Progenitor cell of endocrine pancreas (in vitro differentiated cells): Measurements from ENCODE around the gene SH3GLB2. TPM values are rescaled to one million over a fixed set of nuclear protein-coding genes. Genes with fewer than 3 reads are reported as not detected.

Source experiments
- DNase-seq: peaks from one replicate; pipeline ENCODE4 v3.0.0; 2021; ENCODE audit warnings: low spot score; ENCODE audit not compliant: unreplicated experiment
- H3K27ac Mint-ChIP-seq: 2 replicates; pipeline ENCODE4 v1.8.0; 2021; ENCODE audit warnings: mild to moderate bottlenecking, moderate library complexity, mixed read lengths
- H3K27me3 Mint-ChIP-seq: 2 replicates; pipeline ENCODE4 v1.8.0; 2021; ENCODE audit warnings: mixed read lengths
- H3K36me3 Mint-ChIP-seq: 2 replicates; pipeline ENCODE4 v1.8.0; 2022; ENCODE audit warnings: mixed read lengths; ENCODE audit not compliant: insufficient read depth
- H3K4me1 Mint-ChIP-seq: 2 replicates; pipeline ENCODE4 v1.8.0; 2021; ENCODE audit warnings: low read depth, mixed read lengths
- H3K4me3 Mint-ChIP-seq: 2 replicates; pipeline ENCODE4 v1.8.0; 2021; ENCODE audit warnings: low read depth, mild to moderate bottlenecking, moderate library complexity, mixed read lengths
- H3K9me3 Mint-ChIP-seq: 2 replicates; pipeline ENCODE4 v1.8.0; 2021; ENCODE audit warnings: low read depth, mixed read lengths
- total RNA-seq: library from RNA; stranded (reverse); gene quantifications from 2 replicates; pipeline ENCODE4 v1.2.1, GENCODE V29; 2021
- TF ChIP-seq, protein P1 (sequence below): fragments of 200-600 bp; sonication (generic); IDR thresholded peaks from one replicate; pipeline ENCODE4 v1.5.0; 2021; ENCODE audit warnings: antibody characterized with exemption, mild to moderate bottlenecking; ENCODE audit not compliant: unreplicated experiment

Gene SH3GLB2
- total RNA-seq, 1 donor from 2014 or later, result 183 TPM

DNA sequence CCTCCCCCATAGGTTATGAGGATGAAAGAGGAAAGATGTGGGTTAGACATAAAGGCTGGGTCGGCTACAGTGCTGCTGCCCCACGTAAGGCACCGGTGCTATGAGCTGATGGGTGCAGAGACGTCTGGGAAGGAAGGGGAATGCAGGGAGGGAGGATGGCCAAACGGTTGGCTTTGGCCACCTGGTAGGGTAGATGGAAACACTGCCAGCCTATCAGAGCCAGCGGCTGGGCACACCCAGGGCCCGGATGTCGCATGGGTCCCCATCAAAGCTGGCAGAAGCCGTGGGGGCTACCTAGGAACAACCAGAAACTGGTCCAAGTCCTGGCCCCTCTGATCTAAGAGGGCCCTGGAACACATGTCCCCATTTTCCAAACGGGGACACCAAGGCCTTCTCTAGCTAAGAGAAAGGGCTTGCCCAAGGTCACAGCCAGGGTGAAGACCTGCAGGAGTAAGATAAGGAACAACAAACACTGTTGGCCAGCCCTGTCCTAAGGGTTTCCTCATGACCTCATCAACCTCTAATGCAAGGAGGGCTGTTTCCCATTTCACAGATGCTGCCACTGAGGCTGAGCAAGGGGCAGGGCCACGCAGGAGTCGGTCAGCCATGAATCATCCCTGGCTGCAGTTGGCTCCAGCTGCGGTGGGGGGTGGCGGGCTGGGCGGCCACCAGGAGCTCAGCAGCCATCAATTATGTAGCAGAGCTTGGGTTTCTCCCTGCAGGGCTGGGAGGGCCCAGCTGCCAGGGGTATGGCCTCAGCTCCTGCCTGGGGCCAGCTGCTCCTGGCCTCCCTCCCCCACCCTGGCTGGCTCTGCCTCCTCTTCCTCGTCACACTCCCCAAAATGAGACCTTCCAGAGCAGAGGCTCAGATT lies 4.9 kb downstream of the SH3GLB2 start:
- H3K9me3 Mint-ChIP-seq, result no peaks in the 10 kb centered on the region
- peak overlapping the region; percentile 19 for H3K4me3 Mint-ChIP-seq
- no peaks in the 10 kb centered on the region for H3K27me3 Mint-ChIP-seq
- peak overlapping the region; percentile 90 for H3K27ac Mint-ChIP-seq
- no peak for DNase-seq
- peaks cover 32% of the 10 kb centered on the region for H3K4me1 Mint-ChIP-seq
- TF ChIP-seq, protein P1, sequence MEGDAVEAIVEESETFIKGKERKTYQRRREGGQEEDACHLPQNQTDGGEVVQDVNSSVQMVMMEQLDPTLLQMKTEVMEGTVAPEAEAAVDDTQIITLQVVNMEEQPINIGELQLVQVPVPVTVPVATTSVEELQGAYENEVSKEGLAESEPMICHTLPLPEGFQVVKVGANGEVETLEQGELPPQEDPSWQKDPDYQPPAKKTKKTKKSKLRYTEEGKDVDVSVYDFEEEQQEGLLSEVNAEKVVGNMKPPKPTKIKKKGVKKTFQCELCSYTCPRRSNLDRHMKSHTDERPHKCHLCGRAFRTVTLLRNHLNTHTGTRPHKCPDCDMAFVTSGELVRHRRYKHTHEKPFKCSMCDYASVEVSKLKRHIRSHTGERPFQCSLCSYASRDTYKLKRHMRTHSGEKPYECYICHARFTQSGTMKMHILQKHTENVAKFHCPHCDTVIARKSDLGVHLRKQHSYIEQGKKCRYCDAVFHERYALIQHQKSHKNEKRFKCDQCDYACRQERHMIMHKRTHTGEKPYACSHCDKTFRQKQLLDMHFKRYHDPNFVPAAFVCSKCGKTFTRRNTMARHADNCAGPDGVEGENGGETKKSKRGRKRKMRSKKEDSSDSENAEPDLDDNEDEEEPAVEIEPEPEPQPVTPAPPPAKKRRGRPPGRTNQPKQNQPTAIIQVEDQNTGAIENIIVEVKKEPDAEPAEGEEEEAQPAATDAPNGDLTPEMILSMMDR, result no peak
- peaks cover 6% of the 10 kb centered on the region for H3K36me3 Mint-ChIP-seq

DNA sequence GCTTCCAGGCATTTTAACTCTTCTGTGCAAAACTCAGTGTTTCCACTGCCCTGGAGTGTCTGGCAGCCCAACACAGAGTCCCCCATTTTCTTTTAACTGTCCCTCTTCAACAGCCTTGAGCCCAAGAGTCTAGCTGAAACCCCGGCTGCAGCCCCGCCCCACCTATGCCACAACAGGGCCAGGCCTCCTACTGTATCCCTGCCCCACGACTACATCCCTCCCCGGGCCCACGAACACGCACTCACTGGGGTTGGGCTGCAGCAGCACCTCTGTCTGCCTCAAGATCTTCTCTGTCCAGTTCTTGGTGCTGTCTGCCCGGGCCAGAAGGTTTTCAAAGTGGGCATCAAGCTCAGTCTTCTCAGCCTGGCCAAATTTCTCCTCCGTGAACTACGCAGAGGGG lies 6.1 kb downstream of the SH3GLB2 start:
- H3K27ac Mint-ChIP-seq, result peak overlapping the region; percentile 57
- H3K27me3 Mint-ChIP-seq, result no peaks in the 10 kb centered on the region
- no peak for DNase-seq
- peaks cover 6% of the 10 kb centered on the region for H3K36me3 Mint-ChIP-seq
- H3K4me1 Mint-ChIP-seq, result peaks cover 29% of the 10 kb centered on the region
- H3K4me3 Mint-ChIP-seq, result no peak overlapping the region
- TF ChIP-seq, protein P1, result no peak
- H3K9me3 Mint-ChIP-seq, result no peaks in the 10 kb centered on the region

DNA sequence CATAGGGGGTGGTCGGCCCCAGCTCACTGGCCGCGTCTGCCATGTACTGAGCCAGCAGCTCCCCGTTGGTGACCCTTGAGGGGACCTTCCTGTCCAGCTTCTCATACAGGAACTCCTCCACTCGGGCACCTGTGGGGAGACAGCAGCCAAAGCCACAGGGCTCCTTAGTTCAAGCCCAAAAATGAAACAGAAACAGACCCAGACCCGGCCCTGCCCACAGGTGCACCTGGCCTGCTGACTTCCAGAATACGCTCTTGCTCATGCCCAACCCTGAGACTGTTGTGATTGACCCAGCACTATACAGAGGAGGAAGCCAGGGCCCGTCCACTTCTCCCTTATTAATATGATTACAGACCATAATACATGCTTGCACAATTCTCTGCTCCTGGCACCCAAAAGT lies 7.0 kb downstream of the SH3GLB2 start:
- Mint-ChIP-seq H3K27me3 (no peaks in the 10 kb centered on the region), H3K9me3 (no peaks in the 10 kb centered on the region), H3K36me3 (peaks cover 6% of the 10 kb centered on the region), H3K4me3 (no peak overlapping the region), H3K27ac (peak overlapping the region; percentile 67), H3K4me1 (peaks cover 24% of the 10 kb centered on the region)
- DNase-seq, result no peak
- TF ChIP-seq, protein P1, result no peak

DNA sequence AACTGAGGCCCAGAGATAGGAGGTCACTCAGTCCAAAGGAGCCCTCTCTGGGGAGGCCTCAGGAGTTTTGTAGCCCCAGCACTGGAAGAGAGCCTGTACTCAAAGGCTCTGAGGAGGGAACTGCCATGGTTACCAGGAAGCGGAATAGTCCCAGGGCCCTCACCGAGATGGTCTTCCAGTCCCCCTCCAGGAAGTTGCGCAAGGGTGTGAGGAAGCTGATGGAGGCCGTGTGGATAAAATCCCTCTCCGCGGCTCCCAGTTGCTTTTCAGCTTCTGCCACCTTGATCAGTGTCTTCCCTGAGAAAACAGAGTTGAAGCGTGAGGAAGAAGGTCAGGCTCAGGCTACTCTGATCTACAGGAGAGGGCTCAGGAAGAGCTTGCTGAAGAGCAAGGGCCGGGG lies 13.5 kb downstream of the SH3GLB2 start:
- TF ChIP-seq, protein P1, result no peak
- no peak overlapping the region for H3K4me3 Mint-ChIP-seq
- no peaks in the 10 kb centered on the region for H3K9me3 Mint-ChIP-seq
- no peaks in the 10 kb centered on the region for H3K27me3 Mint-ChIP-seq
- H3K36me3 Mint-ChIP-seq, result peaks cover 8% of the 10 kb centered on the region
- no peaks in the 10 kb centered on the region for H3K4me1 Mint-ChIP-seq
- DNase-seq, result no peak
- H3K27ac Mint-ChIP-seq, result no peak overlapping the region

DNA sequence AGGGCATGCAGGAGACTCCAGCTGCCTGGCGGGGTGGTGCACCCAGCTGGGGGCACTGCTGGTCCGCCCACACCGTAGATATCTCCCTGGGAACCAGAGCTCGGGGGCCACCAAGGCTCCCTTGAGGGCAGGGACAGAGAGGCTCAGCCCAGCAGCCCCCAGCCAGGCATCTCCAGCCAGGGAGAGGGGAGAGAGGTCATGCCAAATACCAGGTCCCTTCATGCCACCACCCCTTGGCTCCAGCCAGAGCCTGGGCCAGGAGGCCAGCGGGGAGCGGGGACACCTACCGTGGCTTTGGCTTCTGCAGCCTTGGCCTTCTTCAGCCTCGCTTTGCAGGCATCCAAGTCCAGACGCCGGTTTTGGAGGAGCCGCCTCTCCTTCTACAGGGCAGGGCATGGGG lies 14.0 kb downstream of the SH3GLB2 start:
- Mint-ChIP-seq H3K9me3 (no peaks in the 10 kb centered on the region), H3K4me1 (no peaks in the 10 kb centered on the region), H3K36me3 (peaks cover 8% of the 10 kb centered on the region), H3K27me3 (no peaks in the 10 kb centered on the region), H3K4me3 (no peak overlapping the region), H3K27ac (no peak overlapping the region)
- DNase-seq, result no peak
- TF ChIP-seq, protein P1, result no peak
